Type B pancreatic cell (in vitro differentiated cells): Measurements from ENCODE around the gene GNAL. TPM values are rescaled to one million over a fixed set of nuclear protein-coding genes. Genes with fewer than 3 reads are reported as not detected.

Source experiments
- DNase-seq: peaks from one replicate; pipeline ENCODE4 v3.0.0; 2021; ENCODE audit warnings: mixed read lengths; ENCODE audit not compliant: unreplicated experiment; ENCODE audit errors: extremely low spot score
- H3K27ac Mint-ChIP-seq: 2 replicates; pipeline ENCODE4 v1.8.0; 2021; ENCODE audit warnings: mild to moderate bottlenecking, mixed read lengths
- H3K27me3 Mint-ChIP-seq: 2 replicates; pipeline ENCODE4 v1.8.0; 2021; ENCODE audit warnings: mixed read lengths
- H3K36me3 Mint-ChIP-seq: 2 replicates; pipeline ENCODE4 v1.8.0; 2021; ENCODE audit warnings: mixed read lengths
- H3K4me1 Mint-ChIP-seq: one replicate; pipeline ENCODE4 v1.8.0; 2021; ENCODE audit warnings: mixed read lengths; ENCODE audit not compliant: unreplicated experiment
- H3K4me3 Mint-ChIP-seq: 2 replicates; pipeline ENCODE4 v1.8.0; 2021; ENCODE audit warnings: mild to moderate bottlenecking, mixed read lengths
- H3K9me3 Mint-ChIP-seq: 2 replicates; pipeline ENCODE4 v1.8.0; 2021; ENCODE audit warnings: mixed read lengths
- total RNA-seq: library from RNA; stranded (reverse); gene quantifications from 2 replicates; pipeline ENCODE4 v1.2.1, GENCODE V29; 2021; ENCODE audit warnings: low replicate concordance
- TF ChIP-seq, protein P1 (sequence below): fragments of 200-600 bp; sonication (generic); conservative IDR thresholded peaks from 2 replicates; pipeline ENCODE4 v1.5.0; 2021; ENCODE audit warnings: antibody characterized with exemption, mild to moderate bottlenecking

GNAL gene
- total RNA-seq, 1 donor from 2014 or later = 12.9 TPM

DNA sequence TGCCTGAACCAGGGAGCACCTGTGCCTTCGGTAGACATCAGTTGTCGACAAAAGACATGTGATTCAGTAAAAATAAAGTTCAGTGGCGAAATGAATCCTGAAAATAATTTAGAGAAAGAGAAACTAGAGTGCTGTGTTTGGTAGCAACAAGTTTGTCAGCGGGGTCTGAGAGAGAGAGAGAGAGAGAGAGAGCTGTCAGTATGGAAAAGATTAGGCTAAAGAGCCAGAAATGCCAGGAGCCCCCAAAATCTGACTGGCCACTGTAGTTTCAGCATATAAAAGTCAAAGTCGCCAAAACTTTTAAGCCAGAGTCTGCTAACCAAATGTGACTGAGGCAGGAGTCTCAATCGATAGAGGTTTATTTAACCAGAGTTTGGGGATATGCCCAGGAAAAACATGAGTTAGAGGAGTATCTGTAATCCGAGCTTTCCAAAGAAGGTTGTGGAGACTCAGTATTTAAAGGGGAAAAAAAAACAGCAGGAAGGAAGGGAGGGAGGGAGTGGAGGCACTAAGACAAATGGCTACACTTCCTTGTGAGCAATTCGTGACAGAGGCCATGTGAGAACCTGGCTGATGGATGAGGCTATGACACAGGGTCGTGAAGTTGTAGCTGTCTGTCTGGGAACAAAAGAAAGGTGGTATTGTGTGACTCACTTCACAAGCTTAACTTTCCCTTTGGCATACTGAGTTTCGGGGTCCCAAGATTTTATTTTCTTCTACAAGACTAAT, 20.5 kb upstream of the GNAL start:
- DNase-seq = no peak
- Mint-ChIP-seq H3K4me1 (peaks cover 16% of the 10 kb centered on the region), H3K27ac (no peak overlapping the region), H3K36me3 (no peaks in the 10 kb centered on the region), H3K4me3 (no peak overlapping the region), H3K9me3 (no peaks in the 10 kb centered on the region), H3K27me3 (peaks cover 7% of the 10 kb centered on the region)
- TF ChIP-seq, protein P1, sequence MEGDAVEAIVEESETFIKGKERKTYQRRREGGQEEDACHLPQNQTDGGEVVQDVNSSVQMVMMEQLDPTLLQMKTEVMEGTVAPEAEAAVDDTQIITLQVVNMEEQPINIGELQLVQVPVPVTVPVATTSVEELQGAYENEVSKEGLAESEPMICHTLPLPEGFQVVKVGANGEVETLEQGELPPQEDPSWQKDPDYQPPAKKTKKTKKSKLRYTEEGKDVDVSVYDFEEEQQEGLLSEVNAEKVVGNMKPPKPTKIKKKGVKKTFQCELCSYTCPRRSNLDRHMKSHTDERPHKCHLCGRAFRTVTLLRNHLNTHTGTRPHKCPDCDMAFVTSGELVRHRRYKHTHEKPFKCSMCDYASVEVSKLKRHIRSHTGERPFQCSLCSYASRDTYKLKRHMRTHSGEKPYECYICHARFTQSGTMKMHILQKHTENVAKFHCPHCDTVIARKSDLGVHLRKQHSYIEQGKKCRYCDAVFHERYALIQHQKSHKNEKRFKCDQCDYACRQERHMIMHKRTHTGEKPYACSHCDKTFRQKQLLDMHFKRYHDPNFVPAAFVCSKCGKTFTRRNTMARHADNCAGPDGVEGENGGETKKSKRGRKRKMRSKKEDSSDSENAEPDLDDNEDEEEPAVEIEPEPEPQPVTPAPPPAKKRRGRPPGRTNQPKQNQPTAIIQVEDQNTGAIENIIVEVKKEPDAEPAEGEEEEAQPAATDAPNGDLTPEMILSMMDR = no peak

DNA sequence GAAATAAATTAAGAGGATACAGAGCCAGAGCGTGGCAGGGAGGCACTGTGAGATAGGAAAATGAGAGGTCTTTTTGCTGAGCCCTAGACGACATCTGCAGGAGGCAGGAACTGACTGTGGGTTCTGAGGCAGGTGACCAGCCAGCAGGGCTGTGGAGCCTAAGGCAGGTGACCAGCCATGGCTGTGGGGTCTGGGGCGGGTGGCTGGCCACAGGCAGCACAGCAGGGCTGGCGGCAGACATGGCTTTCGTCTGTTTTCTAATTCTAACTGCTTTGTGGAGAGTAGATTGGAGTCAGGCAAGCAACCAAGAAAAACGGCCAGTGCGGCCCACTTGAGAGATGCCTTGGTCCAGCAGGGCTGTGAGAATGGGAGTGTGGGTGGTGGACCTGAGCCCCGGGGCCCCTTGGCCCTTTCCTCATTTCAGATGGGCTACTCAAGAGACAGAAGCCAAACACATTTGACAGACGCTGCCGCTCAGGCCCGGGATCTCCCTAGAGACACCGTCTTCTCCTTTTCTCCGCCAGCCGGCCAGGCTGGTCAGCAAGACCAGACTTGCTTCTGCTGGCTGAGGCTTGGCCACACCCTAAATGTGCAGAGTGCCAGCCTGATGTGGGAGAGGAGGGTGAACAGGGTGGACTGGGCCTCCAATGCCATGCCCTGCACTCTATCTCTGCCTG, 19.7 kb upstream of the GNAL start:
- H3K4me1 Mint-ChIP-seq = peaks cover 16% of the 10 kb centered on the region
- no peaks in the 10 kb centered on the region for H3K9me3 Mint-ChIP-seq
- H3K27ac Mint-ChIP-seq = no peak overlapping the region
- H3K27me3 Mint-ChIP-seq = peaks cover 10% of the 10 kb centered on the region
- H3K4me3 Mint-ChIP-seq = no peak overlapping the region
- no peaks in the 10 kb centered on the region for H3K36me3 Mint-ChIP-seq
- TF ChIP-seq, protein P1 = no peak
- DNase-seq = no peak

DNA sequence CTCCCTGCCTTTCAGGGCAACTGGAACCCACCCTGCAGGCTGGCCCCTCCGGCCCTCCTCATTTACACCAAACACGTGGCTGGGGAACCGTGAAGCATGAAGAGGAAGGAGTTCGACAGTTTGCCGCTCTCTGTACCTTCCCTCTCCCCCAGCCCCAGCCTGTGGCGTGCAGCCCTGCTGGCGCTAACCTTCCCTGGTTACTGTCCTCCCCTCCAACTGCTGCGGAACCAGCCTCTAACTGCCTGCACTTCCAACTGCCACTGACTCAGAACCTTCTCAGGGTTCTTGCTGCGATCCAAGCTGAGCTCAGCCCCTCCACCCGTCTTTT, 19.2 kb upstream of the GNAL start:
- Mint-ChIP-seq H3K36me3 (no peaks in the 10 kb centered on the region), H3K4me1 (peaks cover 16% of the 10 kb centered on the region), H3K4me3 (no peak overlapping the region), H3K9me3 (no peaks in the 10 kb centered on the region), H3K27ac (no peak overlapping the region), H3K27me3 (peaks cover 10% of the 10 kb centered on the region)
- TF ChIP-seq, protein P1 = no peak
- DNase-seq = no peak

DNA sequence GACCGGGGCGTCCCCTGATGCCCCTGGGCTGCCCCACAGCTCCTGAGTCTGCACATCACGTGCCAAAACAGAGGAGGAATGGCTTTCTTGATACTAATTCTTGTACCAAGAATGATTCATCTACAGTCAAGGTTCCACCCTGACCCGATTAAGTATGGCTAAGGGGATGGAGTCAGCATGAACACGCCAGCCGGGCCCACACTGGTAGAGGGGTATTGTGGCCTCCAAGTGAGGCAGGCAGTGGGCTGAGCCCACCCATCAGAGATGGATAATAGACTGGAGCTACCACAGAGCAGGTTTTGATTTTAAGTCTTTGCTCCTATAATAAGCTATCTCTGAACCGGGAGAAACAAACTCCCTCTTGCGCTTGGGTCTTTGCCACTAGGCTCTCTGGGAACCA, 17.9 kb upstream of the GNAL start:
- H3K9me3 Mint-ChIP-seq = no peaks in the 10 kb centered on the region
- H3K36me3 Mint-ChIP-seq = no peaks in the 10 kb centered on the region
- peaks cover 6% of the 10 kb centered on the region for H3K27me3 Mint-ChIP-seq
- no peak for DNase-seq
- TF ChIP-seq, protein P1 = no peak
- H3K4me3 Mint-ChIP-seq = no peak overlapping the region
- peaks cover 16% of the 10 kb centered on the region for H3K4me1 Mint-ChIP-seq
- no peak overlapping the region for H3K27ac Mint-ChIP-seq

DNA sequence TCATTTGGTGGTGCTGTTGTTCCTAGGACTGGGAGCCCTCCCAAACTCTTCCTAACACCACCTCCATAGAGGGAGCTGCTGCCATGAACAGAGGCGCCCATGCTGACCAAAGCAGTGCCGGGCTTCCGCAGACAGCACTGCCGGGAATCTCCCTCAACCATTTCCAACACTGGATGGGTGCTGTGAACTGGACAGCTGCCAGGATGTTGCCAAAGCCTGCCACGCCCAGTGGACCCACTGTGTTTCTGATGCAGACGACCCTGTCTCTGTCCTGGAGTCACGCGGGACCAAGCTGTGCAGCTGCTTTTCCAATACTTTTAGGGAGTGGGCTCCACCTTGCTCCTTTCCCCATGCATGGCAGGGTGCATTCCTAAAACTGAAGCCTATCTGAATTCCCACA, 16.9 kb upstream of the GNAL start:
- Mint-ChIP-seq H3K27me3 (peaks cover 10% of the 10 kb centered on the region), H3K4me1 (peaks cover 13% of the 10 kb centered on the region), H3K9me3 (no peaks in the 10 kb centered on the region), H3K36me3 (no peaks in the 10 kb centered on the region), H3K4me3 (no peak overlapping the region), H3K27ac (no peak overlapping the region)
- TF ChIP-seq, protein P1 = no peak
- DNase-seq = no peak
